GM10266 (cell line): ENCODE data around the gene HRC.

Experiments used
- DNase-seq: peaks from one replicate; pipeline ENCODE4 v3.0.0; 2012; ENCODE audit errors: extremely low spot score
- CTCF ChIP-seq: IDR thresholded peaks from 2 replicates; pipeline ENCODE4 v1.5.1; 2012; ENCODE audit warnings: mild to moderate bottlenecking, low read depth; ENCODE audit not compliant: control insufficient read depth, insufficient read depth; ENCODE audit errors: missing control alignments

HRC gene

GRCh38 chr19:49173198-49173597, 18.0 kb upstream of the HRC start:
- no peak for TF ChIP-seq CTCF

GRCh38 chr19:49168421-49168820, 13.2 kb upstream of the HRC start:
- DNase-seq: no peak
- no peak for TF ChIP-seq CTCF

More at GRCh38 chr19:49173198-49173597, 18.0 kb upstream of the HRC start:
- DNase-seq: no peak

GRCh38 chr19:49167857-49168409, 12.7 kb upstream of the HRC start:
- no peak for TF ChIP-seq CTCF
- no peak for DNase-seq

- no peak for DNase-seq
- TF ChIP-seq CTCF: no peak
These were observed 10.7 kb upstream of the HRC start for GRCh38 chr19:49165865-49166301.

- no peak for TF ChIP-seq CTCF
- DNase-seq: no peak
These were observed 10.0 kb upstream of the HRC start for GRCh38 chr19:49165111-49165750.

GRCh38 chr19:49161987-49162386, 6.8 kb upstream of the HRC start:
- no peak for DNase-seq
- no peak for TF ChIP-seq CTCF

- TF ChIP-seq CTCF: no peak
- DNase-seq: no peak
These were observed 5.4 kb upstream of the HRC start for GRCh38 chr19:49160450-49161189.
